ENCODE measurements around the gene PROM2.

PROM2 gene

DNA sequence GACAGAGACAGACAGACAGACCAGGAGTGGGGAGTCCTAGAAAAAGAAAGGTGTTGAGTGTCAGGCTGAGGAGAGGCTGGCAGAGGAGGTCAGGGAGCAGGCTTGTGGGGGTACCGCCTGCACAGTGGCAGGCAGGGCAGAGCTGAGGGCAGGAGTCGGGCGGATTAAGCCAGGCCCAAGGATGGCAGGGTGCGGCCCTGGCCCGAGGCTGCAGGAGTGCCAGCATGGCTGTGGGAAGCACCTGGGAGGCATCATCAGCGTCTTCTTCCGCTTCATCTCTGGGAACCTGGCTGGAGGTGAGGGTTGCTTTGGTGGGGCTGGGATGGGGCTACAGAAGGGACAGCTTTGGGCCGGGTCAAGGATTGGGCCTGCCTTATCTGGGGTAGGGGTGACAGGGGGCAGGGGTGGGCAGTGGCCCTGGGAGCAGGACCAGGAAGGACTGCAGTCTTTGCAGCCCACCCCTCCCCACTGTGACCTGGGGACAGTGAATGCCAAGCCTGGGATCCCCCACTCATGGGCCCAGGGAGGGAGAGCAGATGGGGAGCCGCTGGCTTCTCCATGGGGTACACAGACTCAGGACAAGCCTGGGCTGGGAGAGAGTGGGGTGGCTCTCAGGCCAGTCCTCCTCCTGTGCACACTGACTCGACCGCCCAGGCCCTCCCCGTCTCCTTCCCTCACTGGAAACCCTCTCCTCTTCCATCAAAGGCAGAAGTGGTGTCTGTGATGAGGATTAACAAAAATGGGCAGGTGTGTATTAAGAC lies 43.6 kb downstream of the PROM2 start:
- H3K27ac ChIP-seq: no peak overlapping the region
- DNase-seq (ENCODE audit: low read depth, low spot score): no peak

GRCh38 chr2:95318431-95319220 lies 44.4 kb downstream of the PROM2 start:
- DNase-seq (ENCODE audit: low read depth, low spot score): no peak
- H3K27ac ChIP-seq: no peak overlapping the region

DNA sequence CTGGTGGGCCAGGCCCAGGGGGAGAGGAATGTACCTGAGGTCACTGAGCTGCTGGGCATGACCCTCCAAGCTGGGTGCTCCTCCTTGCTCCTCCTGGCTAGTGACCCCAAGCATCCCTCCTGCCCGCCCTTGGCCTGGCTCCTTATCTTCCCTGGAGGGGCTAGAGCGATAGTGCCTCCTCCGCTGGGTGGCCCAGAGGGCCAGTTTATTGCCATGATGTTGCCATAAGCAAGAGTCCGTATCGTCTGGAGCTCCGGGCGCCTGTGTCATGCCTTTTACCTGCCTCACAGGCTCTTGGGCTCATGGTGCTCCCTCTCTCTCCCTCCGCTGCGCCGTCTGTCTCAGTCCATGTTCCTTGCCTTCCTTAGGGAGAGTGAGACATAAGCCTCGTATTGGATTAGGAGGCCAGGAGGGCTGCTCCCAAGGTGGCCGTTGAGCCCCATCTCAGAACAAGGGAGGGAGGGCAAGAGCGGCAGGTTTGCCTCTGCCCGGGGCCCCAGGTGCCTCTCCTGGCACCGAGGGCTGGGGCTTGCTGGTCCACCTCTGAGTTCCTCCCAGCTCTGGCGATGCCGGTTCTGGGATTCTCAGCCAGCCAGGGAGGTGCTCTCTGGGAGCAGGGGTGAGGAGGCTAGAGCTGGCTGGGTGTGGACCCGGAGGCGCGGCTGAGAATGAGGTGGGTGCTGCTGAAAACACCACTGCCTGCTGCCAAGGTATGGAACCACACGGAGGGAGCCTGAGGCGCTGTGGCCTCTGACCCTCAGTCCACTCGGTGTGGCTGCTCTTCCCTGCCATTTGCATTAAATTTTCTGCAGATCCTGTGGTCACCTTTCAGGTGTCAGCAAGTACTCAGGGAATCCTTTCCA lies 45.5 kb downstream of the PROM2 start:
- DNase-seq (ENCODE audit: low read depth, low spot score): no peak
- H3K27ac ChIP-seq: no peak overlapping the region

DNA sequence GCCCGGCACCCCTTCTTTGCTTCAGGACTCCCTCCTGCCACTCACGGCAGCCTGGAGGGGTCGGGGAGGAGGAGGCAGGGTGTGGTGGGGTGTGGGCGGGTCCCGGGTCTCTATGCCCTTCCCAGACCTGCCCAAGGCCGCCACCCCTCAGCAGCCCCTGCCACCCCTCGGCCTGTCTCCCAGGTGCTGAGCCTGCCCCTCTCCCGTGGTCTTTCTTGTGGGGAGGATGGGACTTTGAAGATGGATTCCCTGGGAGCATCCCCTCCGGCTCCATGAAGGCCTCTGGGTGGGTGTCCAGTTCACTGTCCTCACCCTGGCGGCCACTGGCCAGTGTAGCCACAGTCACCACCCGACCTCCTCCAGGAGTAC lies 46.1 kb downstream of the PROM2 start:
- no peak overlapping the region for H3K27ac ChIP-seq

DNA sequence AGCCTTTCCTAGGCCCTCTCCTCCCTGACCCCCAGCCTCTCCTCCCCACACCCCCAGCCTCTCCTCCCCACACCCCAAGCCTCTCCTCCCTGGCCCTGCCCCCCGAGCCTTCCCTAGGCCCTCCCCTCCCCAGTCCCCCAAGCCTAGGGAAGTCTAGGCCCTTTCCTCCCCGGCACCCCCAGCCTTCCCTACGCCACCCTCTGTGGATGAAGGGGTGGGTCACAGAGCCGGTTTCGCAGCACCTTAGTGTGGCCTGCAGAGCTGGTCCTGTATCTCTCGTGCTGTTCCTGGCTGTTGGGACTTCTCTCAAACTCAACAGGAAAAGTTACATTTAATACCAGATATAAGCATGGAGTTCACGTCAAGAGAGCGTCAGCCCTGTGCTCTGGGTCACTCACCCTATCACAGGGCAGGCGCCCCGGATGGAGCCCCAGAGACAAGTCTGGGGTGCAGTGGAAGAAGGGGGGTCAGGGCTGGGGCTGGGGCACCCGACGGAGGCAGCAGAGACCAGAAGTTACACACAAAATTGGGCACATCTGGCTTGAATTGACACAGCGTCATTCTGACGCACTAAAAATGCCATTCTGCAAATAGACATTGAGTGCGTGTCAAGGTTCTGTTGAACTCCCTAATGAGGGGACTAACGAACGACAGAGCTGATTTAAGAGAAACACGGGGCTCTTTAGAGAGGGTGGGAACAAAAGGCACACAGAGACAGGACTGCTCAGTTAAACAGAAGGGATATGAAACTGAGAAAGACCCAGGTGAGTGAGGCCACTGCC lies 46.9 kb downstream of the PROM2 start:
- H3K27ac ChIP-seq: no peak overlapping the region
- no peak for DNase-seq (ENCODE audit: low read depth, low spot score)

More for the DNA sequence above, 46.1 kb downstream of the PROM2 start:
- DNase-seq (ENCODE audit: low read depth, low spot score): no peak

DNA sequence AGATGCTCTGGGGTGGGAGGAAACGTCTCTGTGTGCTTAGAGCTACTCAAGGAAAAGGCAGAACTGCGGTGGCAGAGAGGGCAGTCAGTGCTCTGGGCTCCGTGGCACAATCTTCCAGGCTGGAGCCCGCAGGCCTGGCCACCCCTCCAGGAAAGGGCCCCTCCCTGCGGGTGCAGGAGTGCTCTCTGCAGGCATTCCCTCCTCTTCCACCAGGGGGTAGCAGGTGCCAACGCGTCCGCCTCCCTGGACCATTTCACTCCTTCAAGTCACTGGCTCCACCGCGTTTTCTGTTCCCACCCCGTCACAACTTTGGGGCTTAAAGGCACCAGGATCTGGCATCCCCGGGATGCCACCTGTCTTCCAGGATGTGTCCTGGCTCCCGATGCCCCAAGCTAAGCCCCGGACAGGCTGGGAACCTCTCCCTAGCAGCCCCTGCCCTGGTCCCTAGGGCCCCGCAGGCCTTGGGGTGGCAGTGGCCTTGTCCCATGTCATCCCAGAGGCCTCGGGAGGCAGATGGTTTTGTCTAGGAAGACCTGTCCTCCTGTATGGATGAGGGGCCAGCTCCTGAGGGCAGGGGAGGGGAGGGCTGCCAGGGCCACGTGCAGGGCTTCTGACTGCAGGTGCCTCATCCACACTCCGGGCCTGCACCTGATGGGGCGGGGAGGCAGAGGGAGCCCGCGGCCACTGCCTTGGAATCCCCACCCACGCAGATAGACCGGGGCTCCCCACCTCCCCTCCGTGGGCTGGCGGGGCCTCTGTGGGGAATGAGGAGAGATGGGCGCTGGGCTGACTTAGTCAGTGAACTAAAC lies 49.3 kb downstream of the PROM2 start:
- no peak for DNase-seq (ENCODE audit: low read depth, low spot score)
- H3K27ac ChIP-seq: no peak overlapping the region

DNA sequence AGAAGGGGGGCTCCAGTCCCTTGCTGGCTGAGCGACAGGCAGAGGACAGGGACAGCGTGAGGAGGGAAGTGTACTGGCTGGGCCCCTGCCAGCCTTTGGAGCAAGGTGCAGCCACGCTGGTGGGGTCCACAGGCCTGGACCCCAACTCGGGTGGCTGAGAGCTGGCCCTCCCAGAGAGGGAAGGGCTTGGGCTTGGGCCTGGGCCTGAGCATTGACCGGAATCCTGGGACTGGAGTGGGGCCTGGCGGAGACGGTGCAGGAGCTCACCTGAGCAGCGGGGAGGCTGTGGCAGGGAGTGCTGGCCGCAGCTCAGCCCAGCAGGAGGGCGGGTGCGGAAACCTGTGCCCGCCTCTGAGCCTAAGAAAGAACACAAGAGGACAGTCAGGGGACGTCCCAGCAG lies 50.8 kb downstream of the PROM2 start:
- DNase-seq (ENCODE audit: low read depth, low spot score): no peak
- H3K27ac ChIP-seq: no peak overlapping the region

GRCh38 chr2:95325590-95326432 lies 51.6 kb downstream of the PROM2 start:
- no peak for DNase-seq (ENCODE audit: low read depth, low spot score)

GRCh38 chr2:95326433-95327140 lies 52.3 kb downstream of the PROM2 start:
- no peak overlapping the region for H3K27ac ChIP-seq
- no peak for DNase-seq (ENCODE audit: low read depth, low spot score)

More at GRCh38 chr2:95325590-95326432, 51.6 kb downstream of the PROM2 start:
- no peak overlapping the region for H3K27ac ChIP-seq

DNA sequence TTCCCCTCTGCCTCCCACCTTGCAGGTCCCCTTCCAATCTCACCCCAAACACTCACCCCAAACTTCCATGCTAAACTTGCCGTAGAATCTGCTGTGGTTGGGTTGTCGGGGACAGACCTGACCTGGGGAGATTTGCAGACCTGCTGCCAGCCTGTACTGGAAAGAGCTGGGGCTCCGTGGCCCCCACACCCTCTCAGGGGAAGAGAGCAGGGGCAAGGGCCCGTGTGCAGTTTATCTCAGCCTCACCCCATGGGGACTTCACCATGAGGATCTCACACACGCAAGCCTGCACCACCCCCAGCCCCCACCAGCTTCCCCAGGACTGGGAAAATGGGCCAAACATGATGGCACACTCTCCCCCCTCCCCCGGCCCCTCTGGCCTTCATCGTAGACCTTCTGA lies 53.6 kb downstream of the PROM2 start:
- no peak overlapping the region for H3K27ac ChIP-seq
- no peak for DNase-seq (ENCODE audit: low read depth, low spot score)

DNA sequence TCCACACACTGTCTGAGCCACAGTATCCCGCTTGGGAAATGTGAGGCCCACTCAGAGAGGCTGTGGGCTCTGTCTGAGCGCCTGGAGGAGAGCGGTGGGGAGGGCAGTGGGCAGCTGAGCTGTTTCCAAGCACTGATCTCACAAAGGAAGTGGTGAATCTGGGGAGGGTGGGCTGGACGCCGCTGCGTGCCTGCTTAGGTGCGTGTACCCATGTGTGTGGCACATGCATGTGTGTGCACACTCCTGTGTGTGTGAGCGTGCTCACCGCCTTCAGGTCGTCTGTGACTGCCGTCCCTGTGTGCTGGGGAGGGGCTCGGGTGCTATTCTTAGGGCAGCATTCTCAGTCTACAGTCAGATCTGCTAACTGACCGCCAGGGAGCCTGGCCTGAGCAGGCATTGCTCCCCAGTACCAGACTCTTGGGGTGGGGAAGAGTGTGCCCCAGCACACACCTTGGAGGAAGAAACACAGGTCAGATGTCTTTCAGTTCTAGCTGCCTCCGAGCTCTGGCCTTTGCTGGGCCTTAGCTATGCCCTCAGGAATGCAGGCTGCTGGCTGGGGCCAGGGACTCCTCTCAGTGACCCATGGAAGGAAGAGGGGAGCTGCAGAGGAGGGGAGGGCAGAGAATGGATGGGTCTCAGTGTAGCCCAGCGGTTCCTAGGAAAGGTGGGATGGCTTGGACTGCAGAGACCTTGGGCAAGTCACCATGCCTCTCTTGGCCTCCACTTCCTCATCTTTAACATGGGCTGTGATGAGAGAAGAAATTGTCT lies 54.3 kb downstream of the PROM2 start:
- DNase-seq (ENCODE audit: low read depth, low spot score): no peak
- H3K27ac ChIP-seq: no peak overlapping the region

DNA sequence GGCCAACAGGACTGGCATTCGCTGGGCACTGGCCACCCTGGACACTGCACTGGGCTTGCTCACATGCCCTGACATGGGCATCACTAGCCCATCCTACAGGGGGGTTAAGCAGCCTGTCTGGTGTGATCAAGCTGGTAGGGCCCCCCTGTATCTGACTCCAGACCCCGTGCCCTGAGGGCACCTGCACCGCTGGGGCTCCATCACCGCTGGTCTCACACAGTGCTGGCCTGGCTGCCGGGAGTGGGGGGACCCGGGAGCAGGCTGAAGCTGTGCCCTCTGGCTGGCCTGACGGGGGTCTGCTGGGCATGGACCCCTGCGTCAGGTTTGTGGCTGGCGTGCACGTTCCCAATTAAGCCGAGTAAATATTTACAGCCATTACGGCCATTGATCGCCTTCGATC lies 55.2 kb downstream of the PROM2 start:
- H3K27ac ChIP-seq: no peak overlapping the region
- DNase-seq (ENCODE audit: low read depth, low spot score): no peak

- no peak for DNase-seq (ENCODE audit: low read depth, low spot score)
- no peak overlapping the region for H3K27ac ChIP-seq
These were observed 55.9 kb downstream of the PROM2 start for GRCh38 chr2:95329891-95330793.

DNA sequence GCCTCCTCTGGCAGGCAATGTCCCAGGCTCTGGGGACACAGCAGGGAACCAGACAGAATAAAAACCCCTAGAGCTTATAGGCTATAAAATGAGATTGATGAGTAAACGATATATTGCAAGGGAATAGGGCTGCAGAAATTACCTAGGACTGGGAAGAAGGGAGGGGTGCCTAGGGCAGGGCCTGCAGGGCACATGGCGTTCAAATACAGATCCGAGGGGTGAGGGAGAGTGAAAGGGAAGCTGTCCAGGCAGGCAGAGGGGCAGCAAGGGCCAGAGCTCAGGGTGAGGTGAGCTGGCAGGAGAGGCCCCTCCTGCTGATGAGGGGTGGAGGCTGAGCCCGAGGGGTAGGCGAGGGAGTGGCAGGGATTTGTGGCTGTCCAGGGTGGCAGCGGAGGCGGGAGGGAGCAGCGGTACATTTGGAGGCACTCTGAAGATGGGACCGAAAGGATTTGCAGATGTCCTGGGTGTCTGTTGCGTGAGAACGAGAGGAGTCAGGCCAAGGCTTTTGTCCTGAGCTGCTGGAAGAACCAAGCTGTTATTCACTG lies 56.6 kb downstream of the PROM2 start:
- no peak for DNase-seq (ENCODE audit: low read depth, low spot score)
- H3K27ac ChIP-seq: no peak overlapping the region

- no peak for DNase-seq (ENCODE audit: low read depth, low spot score)
- no peak overlapping the region for H3K27ac ChIP-seq
These were observed 57.4 kb downstream of the PROM2 start for GRCh38 chr2:95331606-95332005.

- no peak for DNase-seq (ENCODE audit: low read depth, low spot score)
- no peak overlapping the region for H3K27ac ChIP-seq
These were observed 57.8 kb downstream of the PROM2 start for GRCh38 chr2:95332036-95332435.

Data from epithelial cell of prostate (primary cell).